ENCODE data around the gene MPPED1. TPM values are rescaled to one million over a fixed set of nuclear protein-coding genes. Genes with fewer than 3 reads are reported as not detected.

The MPPED1 gene
- total RNA-seq, 1 donor from 2014 or later: 526 TPM

- DNase-seq (ENCODE audit: low spot score in 2 of 2): no peak
- no peak for FAIRE-seq
These were observed 30.8 kb downstream of the MPPED1 start for GRCh38 chr22:43442386-43443151.

- DNase-seq (ENCODE audit: low spot score in 2 of 2) (no peak), FAIRE-seq (no peak)
These were observed 31.3 kb downstream of the MPPED1 start for GRCh38 chr22:43443152-43443471.

GRCh38 chr22:43446037-43446803, 34.4 kb downstream of the MPPED1 start:
- no peak for DNase-seq (ENCODE audit: low spot score in 2 of 2)
- no peak for FAIRE-seq

GRCh38 chr22:43446916-43447315, 35.1 kb downstream of the MPPED1 start:
- FAIRE-seq (no peak), DNase-seq (ENCODE audit: low spot score in 2 of 2) (no peak)

GRCh38 chr22:43447380-43447779, 35.6 kb downstream of the MPPED1 start:
- no peak for FAIRE-seq
- no peak for DNase-seq (ENCODE audit: low spot score in 2 of 2)

- FAIRE-seq (no peak), DNase-seq (ENCODE audit: low spot score in 2 of 2) (no peak)
These were observed 36.2 kb downstream of the MPPED1 start for GRCh38 chr22:43448048-43448447.

- DNase-seq (ENCODE audit: low spot score in 2 of 2) (no peak), FAIRE-seq (no peak)
These were observed 37.5 kb downstream of the MPPED1 start for GRCh38 chr22:43449205-43449830.

- no peak for FAIRE-seq
- DNase-seq (ENCODE audit: low spot score in 2 of 2): no peak
These were observed 38.0 kb downstream of the MPPED1 start for GRCh38 chr22:43449831-43450225.

- FAIRE-seq: no peak
- no peak for DNase-seq (ENCODE audit: low spot score in 2 of 2)
These were observed 39.7 kb downstream of the MPPED1 start for GRCh38 chr22:43451371-43452050.

GRCh38 chr22:43455846-43456245, 44.0 kb downstream of the MPPED1 start:
- FAIRE-seq: no peak
- no peak for DNase-seq (ENCODE audit: low spot score in 2 of 2)

- FAIRE-seq (no peak), DNase-seq (ENCODE audit: low spot score in 2 of 2) (no peak)
These were observed 45.2 kb downstream of the MPPED1 start for GRCh38 chr22:43457002-43457401.

GRCh38 chr22:43462701-43463100, 50.9 kb downstream of the MPPED1 start:
- DNase-seq (ENCODE audit: low spot score in 2 of 2) (no peak), FAIRE-seq (no peak)

- no peak for DNase-seq (ENCODE audit: low spot score in 2 of 2)
- no peak for FAIRE-seq
These were observed 53.0 kb downstream of the MPPED1 start for GRCh38 chr22:43464809-43465208.

GRCh38 chr22:43465291-43466015, 53.6 kb downstream of the MPPED1 start:
- no peak for DNase-seq (ENCODE audit: low spot score in 2 of 2)
- no peak for FAIRE-seq

- FAIRE-seq: no peak
- DNase-seq (ENCODE audit: low spot score in 2 of 2): no peak
These were observed 54.9 kb downstream of the MPPED1 start for GRCh38 chr22:43466710-43467109.

GRCh38 chr22:43467216-43467940, 55.6 kb downstream of the MPPED1 start:
- FAIRE-seq: no peak

GRCh38 chr22:43470253-43470652, 58.4 kb downstream of the MPPED1 start:
- no peak for DNase-seq (ENCODE audit: low spot score in 2 of 2)
- FAIRE-seq: no peak

More at GRCh38 chr22:43467216-43467940, 55.6 kb downstream of the MPPED1 start:
- DNase-seq (ENCODE audit: low spot score in 2 of 2): no peak

- FAIRE-seq (no peak), DNase-seq (ENCODE audit: low spot score in 2 of 2) (no peak)
These were observed 59.2 kb downstream of the MPPED1 start for GRCh38 chr22:43470941-43471585.

- no peak for FAIRE-seq
- DNase-seq (ENCODE audit: low spot score in 2 of 2): no peak
These were observed 59.9 kb downstream of the MPPED1 start for GRCh38 chr22:43471606-43472135.
